Tracheal epithelial cell (primary cell): ENCODE data around the gene DCDC1. TPM values are rescaled to one million over a fixed set of nuclear protein-coding genes. Genes with fewer than 3 reads are reported as not detected.

Source experiments
- total RNA-seq: library from RNA; depleted of rRNA; stranded (reverse); fragments of >200 nt; gene quantifications from 2 replicates; pipeline ENCODE4 v1.2.1, GENCODE V29; 2014

The DCDC1 gene, protein sequence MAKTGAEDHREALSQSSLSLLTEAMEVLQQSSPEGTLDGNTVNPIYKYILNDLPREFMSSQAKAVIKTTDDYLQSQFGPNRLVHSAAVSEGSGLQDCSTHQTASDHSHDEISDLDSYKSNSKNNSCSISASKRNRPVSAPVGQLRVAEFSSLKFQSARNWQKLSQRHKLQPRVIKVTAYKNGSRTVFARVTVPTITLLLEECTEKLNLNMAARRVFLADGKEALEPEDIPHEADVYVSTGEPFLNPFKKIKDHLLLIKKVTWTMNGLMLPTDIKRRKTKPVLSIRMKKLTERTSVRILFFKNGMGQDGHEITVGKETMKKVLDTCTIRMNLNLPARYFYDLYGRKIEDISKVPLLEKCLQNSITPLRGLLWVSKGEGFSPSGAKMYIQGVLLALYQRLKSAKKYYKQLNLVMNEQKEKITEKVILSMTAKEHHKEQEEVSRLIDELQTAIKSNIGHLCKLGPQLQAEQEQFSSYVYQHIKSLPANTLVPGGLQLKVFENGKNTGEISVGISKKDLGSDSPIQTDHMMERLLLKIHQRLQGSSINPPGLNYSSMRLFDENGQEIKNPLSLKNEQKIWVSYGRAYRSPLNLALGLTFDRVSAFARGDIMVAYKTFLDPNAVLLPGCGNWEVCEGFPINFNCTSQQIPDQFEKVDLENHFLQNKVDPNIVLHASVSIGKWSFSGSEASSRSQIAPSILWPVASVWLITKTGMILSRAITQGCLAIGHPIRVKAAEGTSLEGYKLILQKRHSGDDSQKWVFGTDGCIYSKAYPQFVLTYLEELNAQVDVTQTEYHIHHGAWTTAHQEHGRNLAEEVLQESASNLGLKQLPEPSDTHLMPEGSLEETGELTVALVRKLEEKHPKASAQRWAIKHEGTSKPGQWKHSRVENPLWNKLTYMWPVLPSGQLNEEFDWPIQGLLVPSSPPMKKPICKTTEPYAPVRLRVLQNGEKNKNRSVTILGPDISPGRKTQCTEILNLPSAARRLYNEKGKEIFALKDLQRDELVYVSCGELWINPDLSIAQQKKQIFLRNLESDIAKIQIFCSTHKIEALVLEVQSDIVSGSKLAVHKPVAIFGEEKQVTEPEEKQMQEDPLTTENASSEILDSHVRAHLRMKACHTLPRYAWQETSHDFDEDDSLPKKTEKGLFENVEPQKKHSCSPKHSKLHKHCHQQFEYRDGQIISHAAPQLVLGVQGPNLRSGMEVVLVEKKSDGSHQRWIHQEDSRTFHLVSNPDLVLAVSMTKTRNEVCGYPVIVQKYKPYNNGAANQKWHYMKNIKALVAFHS (N-terminal part only)
- under 0.01 and 0.21 TPM in 2 replicates for total RNA-seq

GRCh38 chr11:31369348-31370329 lies at the start of gene DCDC1, which contains the start of gene DNAJC24:
Gene DCDC1 (minus strand): TSS chr11:31369739. CDS start chr11:31328280, 41,459 bp downstream.
Gene DNAJC24 (plus strand): TSS chr11:31369860. CDS start chr11:31370749, 889 bp downstream.

Other genes starting within 250 kb of the DCDC1 start
- gene DNAJC24, start 121 bp upstream of the DCDC1 start, total RNA-seq: 11.8 and 12.8 TPM in 2 replicates
- 10.4 and 15.6 TPM in 2 replicates for gene IMMP1L, start 139.9 kb upstream of the DCDC1 start, total RNA-seq
- 9.8 and 13.0 TPM in 2 replicates for gene ELP4, start 140.0 kb upstream of the DCDC1 start, total RNA-seq